Transverse colon (tissue), 4 donors: ENCODE measurements around the gene SELENON.

Experiments
- POLR2A ChIP-seq: fragments of 450-650 bp; IDR thresholded peaks from one replicate; pipeline ENCODE4 v1.6.1; 2016; ENCODE audit warnings: antibody characterized with exemption, mild to moderate bottlenecking, moderate library complexity
- POLR2AphosphoS5 ChIP-seq, 3 donors: sonication (generic); formaldehyde crosslinking; IDR thresholded peaks; one replicate each; pipeline ENCODE4 v1.6.1; 2016; ENCODE audit warnings: antibody characterized with exemption in 3 of 3
- TF ChIP-seq, protein P1 (sequence below), 5 experiments: fragments of 200-600 bp in 3 of 5; fragments of 450-650 bp in 2 of 5; sonication (generic) in 3 of 5; IDR thresholded peaks; 1 replicate in 2 of 5; 2 replicates in 3 of 5; pipeline ENCODE4 v1.5.1; 2016 to 2017; ENCODE audit warnings: antibody characterized with exemption in 5 of 5, inconsistent platforms in 3 of 5, mild to moderate bottlenecking in 2 of 5, moderate library complexity in 1 of 5

DNA sequence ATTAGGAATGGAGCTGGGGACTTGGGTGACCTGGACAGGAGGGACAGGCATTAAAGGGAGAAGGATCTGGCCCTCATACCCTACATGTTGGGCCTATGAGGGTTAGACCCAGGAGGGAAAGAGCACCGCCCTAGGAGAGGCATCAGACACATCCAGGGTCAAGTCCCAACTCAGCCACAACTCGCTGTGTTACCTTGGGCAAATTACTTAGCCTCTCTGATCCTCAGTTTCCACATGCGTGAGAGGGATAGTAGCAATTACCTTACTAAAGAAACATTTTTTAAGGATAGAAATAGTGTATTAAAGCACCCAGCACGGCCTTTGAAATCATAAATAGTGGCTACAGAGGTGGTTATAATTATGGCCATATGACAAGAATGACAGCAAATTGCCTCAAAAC lies 20.1 kb upstream of the SELENON start:
- TF ChIP-seq, protein P1, sequence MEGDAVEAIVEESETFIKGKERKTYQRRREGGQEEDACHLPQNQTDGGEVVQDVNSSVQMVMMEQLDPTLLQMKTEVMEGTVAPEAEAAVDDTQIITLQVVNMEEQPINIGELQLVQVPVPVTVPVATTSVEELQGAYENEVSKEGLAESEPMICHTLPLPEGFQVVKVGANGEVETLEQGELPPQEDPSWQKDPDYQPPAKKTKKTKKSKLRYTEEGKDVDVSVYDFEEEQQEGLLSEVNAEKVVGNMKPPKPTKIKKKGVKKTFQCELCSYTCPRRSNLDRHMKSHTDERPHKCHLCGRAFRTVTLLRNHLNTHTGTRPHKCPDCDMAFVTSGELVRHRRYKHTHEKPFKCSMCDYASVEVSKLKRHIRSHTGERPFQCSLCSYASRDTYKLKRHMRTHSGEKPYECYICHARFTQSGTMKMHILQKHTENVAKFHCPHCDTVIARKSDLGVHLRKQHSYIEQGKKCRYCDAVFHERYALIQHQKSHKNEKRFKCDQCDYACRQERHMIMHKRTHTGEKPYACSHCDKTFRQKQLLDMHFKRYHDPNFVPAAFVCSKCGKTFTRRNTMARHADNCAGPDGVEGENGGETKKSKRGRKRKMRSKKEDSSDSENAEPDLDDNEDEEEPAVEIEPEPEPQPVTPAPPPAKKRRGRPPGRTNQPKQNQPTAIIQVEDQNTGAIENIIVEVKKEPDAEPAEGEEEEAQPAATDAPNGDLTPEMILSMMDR (IDR thresholded peaks at IDR 0.05): no peak
- TF ChIP-seq POLR2A (no peak), POLR2AphosphoS5 (IDR thresholded peaks at IDR 0.05) (no peak)
